NCI-H82 (cell line): ENCODE data around the gene ZNF280A.
A peak's percentile ranks its signal among the peaks of the same experiment; 100 is the strongest.
"Not testable (repeated sequence)": the region's sequence is repeated elsewhere in the genome, so short reads cannot be mapped to it uniquely, and the experiment has no call there.

Experiments
- DNase-seq: peaks from one replicate; lab custom pipeline; 2025; lab: John Stamatoyannopoulos, UW

Gene ZNF280A

GRCh38 chr22:22545084-22545483 lies 25.0 kb upstream of the ZNF280A start:
- no peak for DNase-seq

- DNase-seq: no peak
These were observed 18.3 kb upstream of the ZNF280A start for GRCh38 chr22:22538226-22538989.

GRCh38 chr22:22536916-22537315 lies 16.8 kb upstream of the ZNF280A start:
- peak; percentile 26 for DNase-seq

GRCh38 chr22:22536515-22536914 lies 16.4 kb upstream of the ZNF280A start:
- no peak for DNase-seq

- no peak for DNase-seq
These were observed 15.6 kb upstream of the ZNF280A start for GRCh38 chr22:22535662-22536061.

- no peak for DNase-seq
These were observed 14.7 kb upstream of the ZNF280A start for GRCh38 chr22:22534604-22535415.

- DNase-seq: no peak
These were observed 13.8 kb upstream of the ZNF280A start for GRCh38 chr22:22533863-22534262.

- DNase-seq: no peak
These were observed 13.3 kb upstream of the ZNF280A start for GRCh38 chr22:22533417-22533816.

GRCh38 chr22:22532547-22533071 lies 12.5 kb upstream of the ZNF280A start:
- DNase-seq: not testable (repeated sequence)

GRCh38 chr22:22531770-22532546 lies 11.9 kb upstream of the ZNF280A start:
- DNase-seq: no peak

GRCh38 chr22:22528780-22529179 lies 8.7 kb upstream of the ZNF280A start:
- DNase-seq: no peak

- DNase-seq: no peak
These were observed 7.2 kb upstream of the ZNF280A start for GRCh38 chr22:22527312-22527711.

- DNase-seq: no peak
These were observed 6.2 kb upstream of the ZNF280A start for GRCh38 chr22:22526125-22526912.

GRCh38 chr22:22523494-22523893 lies 3.4 kb upstream of the ZNF280A start:
- DNase-seq: no peak

GRCh38 chr22:22521631-22522030 lies 1.6 kb upstream of the ZNF280A start:
- no peak for DNase-seq

- DNase-seq: peak; percentile 25
These were observed 865 bp upstream of the ZNF280A start for GRCh38 chr22:22520667-22521602.

GRCh38 chr22:22519591-22519990 lies 479 bp downstream of the ZNF280A start:
- DNase-seq: peak; percentile 58

GRCh38 chr22:22516992-22517391 lies 3.1 kb downstream of the ZNF280A start:
- DNase-seq: no peak

GRCh38 chr22:22515890-22516289 lies 4.2 kb downstream of the ZNF280A start:
- DNase-seq: no peak

- DNase-seq: not testable (repeated sequence)
These were observed 5.6 kb downstream of the ZNF280A start for GRCh38 chr22:22514431-22514830.
